CD4-positive, CD25-positive, alpha-beta regulatory T cell (primary cell): ENCODE measurements around the gene KRTAP10-2. TPM values are rescaled to one million over a fixed set of nuclear protein-coding genes. Genes with fewer than 3 reads are reported as not detected.

Experiments used
- ATAC-seq, 2 donors: fragments of 150-1000 bp; cut with Tn5 transposase; one replicate each; pipeline ENCODE4 v1.10.0; 2021; ENCODE audit warnings: low read depth in 2 of 2, moderate number of reproducible peaks in 2 of 2, moderate library complexity in 1 of 2
- DNase-seq, 3 donors: peaks; one replicate each; pipeline versions ENCODE4 v3.0.0 to v3.0.0-alpha.2; 2012 to 2022; ENCODE audit warnings: mixed read lengths in 1 of 3
- H3K27ac ChIP-seq: one replicate; pipeline ENCODE4 v1.7.0; 2013; ENCODE audit warnings: mild to moderate bottlenecking, low read length; ENCODE audit not compliant: insufficient read depth, poor library complexity, severe bottlenecking
- H3K27me3 ChIP-seq: one replicate; pipeline ENCODE4 v1.7.0; 2013; ENCODE audit warnings: low read length; ENCODE audit not compliant: control insufficient read depth, insufficient read depth
- H3K36me3 ChIP-seq: one replicate; pipeline ENCODE4 v1.7.0; 2013; ENCODE audit warnings: mild to moderate bottlenecking, low read length, moderate library complexity; ENCODE audit not compliant: control insufficient read depth, insufficient read depth
- H3K4me1 ChIP-seq: 2 replicates; pipeline ENCODE4 v1.7.0; 2013; ENCODE audit warnings: mild to moderate bottlenecking, low read length; ENCODE audit not compliant: insufficient read depth, control insufficient read depth, poor library complexity, severe bottlenecking
- H3K4me3 ChIP-seq: one replicate; pipeline ENCODE4 v1.7.0; 2013; ENCODE audit warnings: low read depth, mild to moderate bottlenecking, low read length, moderate library complexity
- H3K9me3 ChIP-seq, 2 experiments: 1 replicate in 1 of 2; 2 replicates in 1 of 2; pipeline ENCODE4 v1.7.0; 2013; ENCODE audit warnings: low read length in 2 of 2, mild to moderate bottlenecking in 1 of 2, moderate library complexity in 1 of 2; ENCODE audit not compliant: control insufficient read depth in 2 of 2
- H3K27ac Mint-ChIP-seq, 3 donors: one replicate each; pipeline ENCODE4 v1.8.0; 2020 to 2022; ENCODE audit warnings: mild to moderate bottlenecking in 3 of 3, mixed read lengths in 3 of 3, moderate library complexity in 2 of 3
- H3K27me3 Mint-ChIP-seq: one replicate; pipeline ENCODE4 v1.8.0; 2022; ENCODE audit warnings: mild to moderate bottlenecking, mixed read lengths
- H3K36me3 Mint-ChIP-seq: one replicate; pipeline ENCODE4 v1.8.0; 2020; ENCODE audit warnings: mixed read lengths
- H3K4me1 Mint-ChIP-seq, 4 donors: one replicate each; pipeline ENCODE4 v1.8.0; 2020 to 2022; ENCODE audit warnings: mixed read lengths in 4 of 4, mild to moderate bottlenecking in 1 of 4
- H3K4me3 Mint-ChIP-seq, 4 donors: one replicate each; pipeline ENCODE4 v1.8.0; 2020 to 2022; ENCODE audit warnings: mild to moderate bottlenecking in 4 of 4, mixed read lengths in 4 of 4, moderate library complexity in 3 of 4
- H3K9me3 Mint-ChIP-seq, 7 donors: one replicate each; pipeline ENCODE4 v1.8.0; 2020 to 2022; ENCODE audit warnings: mixed read lengths in 7 of 7, mild to moderate bottlenecking in 3 of 7, moderate library complexity in 2 of 7
- polyA plus RNA-seq, 4 donors: library from polyadenylated mRNA; unstranded; fragments of 300-500 nt; fragmentation: Illumina TruSeq; gene quantifications; one replicate each; pipeline ENCODE4 v1.2.3, GENCODE V29; 2021
- total RNA-seq: library from RNA; stranded (reverse); gene quantifications from one replicate; pipeline ENCODE4 v1.2.3, GENCODE V29; 2022

Gene KRTAP10-2
- total and polyA plus RNA-seq, 5 donors from 2014 or later = not detected

- Mint-ChIP-seq H3K9me3 (peaks cover 0 to 1% (median 0%) of the 10 kb centered on the region in 7 donors), H3K4me3 (no peak overlapping the region), H3K4me1 (no peaks in the 10 kb centered on the region), H3K27me3 (no peaks in the 10 kb centered on the region), H3K36me3 (no peaks in the 10 kb centered on the region), H3K27ac (no peak overlapping the region)
- Histone ChIP-seq H3K36me3 (no peaks in the 10 kb centered on the region), H3K27me3 (no peaks in the 10 kb centered on the region), H3K4me1 (no peaks in the 10 kb centered on the region), H3K4me3 (no peak overlapping the region), H3K27ac (no peak overlapping the region), H3K9me3 (no peaks in the 10 kb centered on the region)
- no peak for ATAC-seq
- DNase-seq = no peak
These were observed 22.7 kb downstream of the KRTAP10-2 start for GRCh38 chr21:44528634-44528995.

- no peak overlapping the region for H3K27ac ChIP-seq
- H3K27me3 Mint-ChIP-seq = no peaks in the 10 kb centered on the region
- H3K4me1 Mint-ChIP-seq = no peaks in the 10 kb centered on the region
- H3K9me3 Mint-ChIP-seq = peaks cover 0 to 1% (median 0%) of the 10 kb centered on the region in 7 donors
- H3K27ac Mint-ChIP-seq = no peak overlapping the region
- no peaks in the 10 kb centered on the region for H3K36me3 ChIP-seq
- ATAC-seq (no peak), DNase-seq (no peak)
- no peak overlapping the region for H3K4me3 ChIP-seq
- no peaks in the 10 kb centered on the region for H3K36me3 Mint-ChIP-seq
- no peaks in the 10 kb centered on the region for H3K4me1 ChIP-seq
- H3K27me3 ChIP-seq = no peaks in the 10 kb centered on the region
- H3K4me3 Mint-ChIP-seq = no peak overlapping the region
- no peaks in the 10 kb centered on the region for H3K9me3 ChIP-seq
These were observed 23.2 kb downstream of the KRTAP10-2 start for GRCh38 chr21:44527983-44528633.

- no peaks in the 10 kb centered on the region for H3K4me1 ChIP-seq
- peaks cover 0 to 1% (median 0%) of the 10 kb centered on the region in 7 donors for H3K9me3 Mint-ChIP-seq
- H3K4me3 Mint-ChIP-seq = peak overlapping the region in 1 of 4 donors; percentile 24
- no peak overlapping the region for H3K4me3 ChIP-seq
- ATAC-seq (no peak), DNase-seq (no peak)
- H3K36me3 Mint-ChIP-seq = no peaks in the 10 kb centered on the region
- H3K4me1 Mint-ChIP-seq = no peaks in the 10 kb centered on the region
- H3K27me3 Mint-ChIP-seq = no peaks in the 10 kb centered on the region
- no peak overlapping the region for H3K27ac ChIP-seq
- H3K27ac Mint-ChIP-seq = no peak overlapping the region
- no peaks in the 10 kb centered on the region for H3K27me3 ChIP-seq
- H3K9me3 ChIP-seq = no peaks in the 10 kb centered on the region
- H3K36me3 ChIP-seq = no peaks in the 10 kb centered on the region
These were observed 23.9 kb downstream of the KRTAP10-2 start for GRCh38 chr21:44527156-44527982.

- peaks cover 0 to 1% (median 0%) of the 10 kb centered on the region in 7 donors for H3K9me3 Mint-ChIP-seq
- no peaks in the 10 kb centered on the region for H3K4me1 ChIP-seq
- no peaks in the 10 kb centered on the region for H3K36me3 ChIP-seq
- H3K27ac ChIP-seq = no peak overlapping the region
- no peaks in the 10 kb centered on the region for H3K27me3 ChIP-seq
- no peak overlapping the region for H3K4me3 ChIP-seq
- ATAC-seq (no peak), DNase-seq (no peak)
- H3K27me3 Mint-ChIP-seq = no peaks in the 10 kb centered on the region
- no peaks in the 10 kb centered on the region for H3K36me3 Mint-ChIP-seq
- H3K9me3 ChIP-seq = no peaks in the 10 kb centered on the region
- no peak overlapping the region for H3K27ac Mint-ChIP-seq
- no peaks in the 10 kb centered on the region for H3K4me1 Mint-ChIP-seq
- no peak overlapping the region for H3K4me3 Mint-ChIP-seq
These were observed 25.0 kb downstream of the KRTAP10-2 start for GRCh38 chr21:44526096-44526997.

- H3K36me3 Mint-ChIP-seq = no peaks in the 10 kb centered on the region
- no peaks in the 10 kb centered on the region for H3K9me3 ChIP-seq
- H3K4me3 Mint-ChIP-seq = no peak overlapping the region
- H3K4me1 Mint-ChIP-seq = no peaks in the 10 kb centered on the region
- H3K27me3 Mint-ChIP-seq = no peaks in the 10 kb centered on the region
- H3K27ac ChIP-seq = no peak overlapping the region
- ATAC-seq = no peak
- H3K27me3 ChIP-seq = no peaks in the 10 kb centered on the region
- no peak overlapping the region for H3K4me3 ChIP-seq
- H3K9me3 Mint-ChIP-seq = peaks cover 0 to 1% (median 0%) of the 10 kb centered on the region in 7 donors
- H3K4me1 ChIP-seq = no peaks in the 10 kb centered on the region
- DNase-seq = no peak
- no peak overlapping the region for H3K27ac Mint-ChIP-seq
- no peaks in the 10 kb centered on the region for H3K36me3 ChIP-seq
These were observed 25.8 kb downstream of the KRTAP10-2 start for GRCh38 chr21:44525391-44526095.

- H3K4me3 ChIP-seq = no peak overlapping the region
- Mint-ChIP-seq H3K27ac (no peak overlapping the region), H3K4me3 (no peak overlapping the region), H3K4me1 (no peaks in the 10 kb centered on the region), H3K27me3 (no peaks in the 10 kb centered on the region), H3K9me3 (no peaks in the 10 kb centered on the region), H3K36me3 (no peaks in the 10 kb centered on the region)
- H3K27me3 ChIP-seq = no peaks in the 10 kb centered on the region
- ATAC-seq (no peak), DNase-seq (no peak)
- no peaks in the 10 kb centered on the region for H3K4me1 ChIP-seq
- H3K27ac ChIP-seq = no peak overlapping the region
- no peaks in the 10 kb centered on the region for H3K9me3 ChIP-seq
- H3K36me3 ChIP-seq = no peaks in the 10 kb centered on the region
These were observed 26.6 kb downstream of the KRTAP10-2 start for GRCh38 chr21:44524414-44525371.
